ENCODE measurements around the gene MRPL24. TPM values are rescaled to one million over a fixed set of nuclear protein-coding genes. Genes with fewer than 3 reads are reported as not detected.

MRPL24 gene
- total and polyA plus RNA-seq, 9 of the 15 experiments (the other 6 are each of a cell fraction or from before 2014, with no cell fraction given), result 74.3 to 267 (median 113) TPM

- in situ Hi-C loops (cut with MboI), result loop anchor here (5.0 to 25.0 kb wide), 3 partner anchors 38 to 1417 kb away; partner anchors contain the start of genes FDPS, NTRK1, PKLR and PRCC
- ATAC-seq, result peak; percentile 88
- peak within 1 kb of the TSS; percentile 91 to 99 for H3K9ac ChIP-seq (ENCODE audit: insufficient read depth in 1 of 2, low read depth in 2 of 2, low read length in 2 of 2)
- ChIA-PET CTCF (ENCODE audit: low intra/inter-chr PET ratio) (interaction anchor here (1.1 to 6.9 kb wide), 2 partner anchors 38 to 39 kb away, joined by 3 to 143 read pairs; partner anchors contain the start of gene PRCC), POLR2A (interaction anchor here (0.6 to 5.0 kb wide), 32 partner anchors 8 to 335 kb away, joined by 3 to 60 read pairs (median 4); partner anchors contain the start of genes HDGF, INSRR, MEF2D and MRPL24)
- FAIRE-seq, result peak; percentile 93
- H3K79me2 ChIP-seq (ENCODE audit: control insufficient read depth, insufficient read depth, low read length), result peaks cover 69% of the 10 kb centered on the region
- H3K27me3 ChIP-seq (ENCODE audit: control insufficient read depth in 2 of 2, insufficient read depth in 2 of 2, low read length in 2 of 2), result no peaks in the 10 kb centered on the region; a peak in 1 of 5 replicates
- H3K36me3 ChIP-seq (ENCODE audit: control insufficient read depth, insufficient read depth, low read length), result peaks cover 74% of the 10 kb centered on the region
- WGBS (ENCODE audit: insufficient coverage, low coverage, missing lambda C conversion rate), result 2% methylated on average over 35 of the region's 57 CpGs
- peak within 1 kb of the TSS; percentile 82 for H3K27ac ChIP-seq (ENCODE audit: extremely low read depth, low read depth, low read length)
- peak within 1 kb of the TSS; percentile 76 for H3K4me3 ChIP-seq
- peak; percentile 92 to 99 (median 92) for DNase-seq (ENCODE audit: extremely low read depth in 1 of 4, low spot score in 3 of 4)
- peaks cover 31% of the 10 kb centered on the region for H4K20me1 ChIP-seq (replicated peaks; ENCODE audit: control insufficient read depth, insufficient read depth, low read length)
- no peaks in the 10 kb centered on the region for H3K9me1 ChIP-seq (ENCODE audit: control insufficient read depth, insufficient read depth, low read length)
- H3K4me1 ChIP-seq (replicated peaks in 1 of 2; ENCODE audit: control insufficient read depth in 2 of 2, insufficient read depth in 2 of 2, low read length in 2 of 2), result peaks cover 13 to 17% of the 10 kb centered on the region in 2 experiments; a peak in 4 of 5 replicates
- peak within 1 kb of the TSS; percentile 88 for H2AFZ ChIP-seq (ENCODE audit: low read depth, low read length)
- no peaks in the 10 kb centered on the region for H3K9me3 ChIP-seq (replicated peaks; ENCODE audit: control insufficient read depth, insufficient read depth, low read depth, low read length)
- TSS peak; percentile 75 for BruUV-seq (replicated peaks)
- intact Hi-C loops (cut with micrococcal nuclease), result loop anchor here (1.0 to 5.0 kb wide), 3 partner anchors 12 to 193 kb away; partner anchors contain the start of genes LRRC71 and MRPL24
- H3K4me2 ChIP-seq (ENCODE audit: insufficient read depth, low read length), result peak within 1 kb of the TSS; percentile 100
- no peak for TF ChIP-seq FOXO4 (CRISPR knock-in tag; IDR thresholded peaks at IDR 0.05)
- TF ChIP-seq NCOA4 (IDR thresholded peaks at IDR 0.05; ENCODE audit: partially characterized antibody), result peak; percentile 41
- no peak for TF ChIP-seq ZNF23 (CRISPR knock-in tag; IDR thresholded peaks at IDR 0.05)
- peak; percentile 31; the same call in 1 of the 2 replicates for TF ChIP-seq USF1 (CRISPR knock-in tag; IDR thresholded peaks at IDR 0.05)
- TF ChIP-seq BCLAF1 (IDR thresholded peaks at IDR 0.05; ENCODE audit: borderline replicate concordance in 1 of 2, control insufficient read depth in 1 of 2, low read depth in 2 of 2, low read length in 1 of 2), result peak in 1 of 2 experiments; percentile 56; a peak in 1 of 4 replicates
- TF ChIP-seq TSC22D4 (tag; IDR thresholded peaks at IDR 0.05), result no peak
- TF ChIP-seq ZBTB12 (CRISPR knock-in tag; IDR thresholded peaks at IDR 0.05), result peak; percentile 98
- TF ChIP-seq KLF13 (tag; IDR thresholded peaks at IDR 0.05; ENCODE audit: borderline replicate concordance, low read depth), result no peak
- no peak for TF ChIP-seq GTF2B (IDR thresholded peaks at IDR 0.05; ENCODE audit: extremely low read depth, insufficient read length)
- no peak for TF ChIP-seq ZNF175 (CRISPR knock-in tag; IDR thresholded peaks at IDR 0.05; ENCODE audit: low read depth)
- no peak for TF ChIP-seq CCAR2 (IDR thresholded peaks at IDR 0.05; ENCODE audit: low read depth, low read length)
Observed at GRCh38 chr1:156728599-156729462, 12.1 kb downstream of the MRPL24 start, which contains the start of gene ISG20L2. Gene ISG20L2 (minus strand): TSS chr1:156728766. CDS start chr1:156727652, 1,114 bp downstream.
